GM12878 (cell line): Measurements from ENCODE around the gene TBL1XR1. TPM values are rescaled to one million over a fixed set of nuclear protein-coding genes. Genes with fewer than 3 reads are reported as not detected.

Experiments
- ATAC-seq: fragments of 200-7000 bp; cut with Tn5 transposase; 3 replicates; pipeline ENCODE4 v1.9.1; 2020; ENCODE audit warnings: mild to moderate bottlenecking, moderate library complexity
- BruUV-seq: library from RNA; stranded (reverse); fragments of 400-500 nt; replicated peaks from 2 replicates; lab custom pipeline; 2021; lab: Mats Ljungman, UMichigan
- CTCF ChIA-PET: fragments of 300-600 bp; sonication (Branson Sonifier 250); formaldehyde crosslinking; extraction: SDS; loops from one replicate; lab custom pipeline; 2021; ENCODE audit warnings: inconsistent platforms; lab: Yijun Ruan, JAX
- POLR2A ChIA-PET: fragments of 350-600 bp; formaldehyde crosslinking; extraction: SDS; loops from one replicate; lab custom pipeline; 2021; ENCODE audit warnings: inconsistent platforms; lab: Charles Lee
- RAD21 ChIA-PET: fragments of 300-600 bp; sonication (Branson Sonifier 250); formaldehyde crosslinking; loops from one replicate; lab custom pipeline; 2023; ENCODE audit warnings: antibody characterized with exemption; ENCODE audit not compliant: unreplicated experiment; lab: Charles Lee
- SMC1A ChIA-PET: fragments of 300-600 bp; sonication (Branson Sonifier 250); formaldehyde crosslinking; loops from one replicate; lab custom pipeline; 2023; ENCODE audit not compliant: unreplicated experiment, uncharacterized antibody; lab: Charles Lee
- DNase-seq: peaks from one replicate; pipeline ENCODE4 v3.0.0-alpha.2; 2011; ENCODE audit warnings: low read depth, low spot score
- FAIRE-seq: peaks from 3 replicates; lab custom pipeline; 2011; peaks lifted over from hg19 to GRCh38; lab: Jason Lieb, UNC
- H2AFZ ChIP-seq: 2 replicates; pipeline ENCODE4 v1.6.0; 2011; ENCODE audit warnings: low read depth, low read length, control low read depth; ENCODE audit not compliant: control insufficient read depth
- H3K27ac ChIP-seq: 2 replicates; pipeline ENCODE4 v1.5.1; 2011; ENCODE audit warnings: control low read depth; ENCODE audit not compliant: control insufficient read depth, insufficient read depth
- H3K27me3 ChIP-seq, 2 experiments: replicated peaks in 1 of 2; 2 replicates each; pipeline versions ENCODE4 v1.6.0 to v1.6.1; 2011; ENCODE audit warnings: low read length in 1 of 2; ENCODE audit not compliant: control insufficient read depth in 2 of 2, insufficient read depth in 2 of 2
- H3K36me3 ChIP-seq, 2 experiments: 2 replicates each; pipeline ENCODE4 v1.5.1; 2011; ENCODE audit warnings: low read length in 1 of 2; ENCODE audit not compliant: control insufficient read depth in 2 of 2, insufficient read depth in 2 of 2
- H3K4me1 ChIP-seq: 2 replicates; pipeline ENCODE4 v1.6.1; 2011; ENCODE audit warnings: mild to moderate bottlenecking, low read length, moderate library complexity, mixed read lengths; ENCODE audit not compliant: control insufficient read depth, insufficient read depth
- H3K4me2 ChIP-seq: 2 replicates; pipeline ENCODE4 v1.6.0; 2011; ENCODE audit warnings: control low read depth; ENCODE audit not compliant: control insufficient read depth, insufficient read depth
- H3K4me3 ChIP-seq: fragments of 200-600 bp; sonication (generic); 2 replicates; pipeline ENCODE4 v1.5.1; 2016
- H3K79me2 ChIP-seq: 2 replicates; pipeline ENCODE4 v1.6.0; 2011; ENCODE audit warnings: low read length; ENCODE audit not compliant: control insufficient read depth, insufficient read depth
- H3K9ac ChIP-seq: 2 replicates; pipeline ENCODE4 v1.8.0; 2011; ENCODE audit warnings: low read length, control low read depth, mixed read lengths; ENCODE audit not compliant: control insufficient read depth, insufficient read depth
- H3K9me3 ChIP-seq: replicated peaks from 3 replicates; pipeline ENCODE4 v1.5.1; 2011; ENCODE audit warnings: mild to moderate bottlenecking, low read length; ENCODE audit not compliant: control insufficient read depth, insufficient read depth
- H4K20me1 ChIP-seq: 2 replicates; pipeline ENCODE4 v1.6.0; 2011; ENCODE audit not compliant: control insufficient read depth, insufficient read depth
- HCFC1 ChIP-seq: fragments of 150-350 bp; IDR thresholded peaks from 2 replicates; pipeline ENCODE4 v1.6.1; 2014; ENCODE audit warnings: low read length
- HDAC2 ChIP-seq: fragments of 200-600 bp; sonication (generic); IDR thresholded peaks from 2 replicates; pipeline ENCODE4 v1.6.1; 2017
- KAT2A ChIP-seq: conservative IDR thresholded peaks from 2 replicates; pipeline ENCODE4 v1.6.1; 2011; ENCODE audit warnings: low read depth, low read length; ENCODE audit not compliant: control insufficient read depth
- MYB ChIP-seq: fragments of 150-350 bp; IDR thresholded peaks from 2 replicates; pipeline ENCODE4 v1.6.1; 2014; ENCODE audit warnings: mild to moderate bottlenecking, low read depth, low read length, borderline replicate concordance
- NBN ChIP-seq: fragments of 450-650 bp; IDR thresholded peaks from 2 replicates; pipeline ENCODE4 v1.6.1; 2016
- POLR2AphosphoS5 ChIP-seq: IDR thresholded peaks from 2 replicates; pipeline ENCODE4 v1.6.1; 2011; ENCODE audit warnings: mild to moderate bottlenecking, low read length, inconsistent platforms
- SUZ12 ChIP-seq: fragments of 200-600 bp; sonication (generic); IDR thresholded peaks from one replicate; pipeline ENCODE4 v1.6.1; 2018; ENCODE audit warnings: antibody characterized with exemption, mild to moderate bottlenecking; ENCODE audit not compliant: unreplicated experiment
- USF1 ChIP-seq: IDR thresholded peaks from 2 replicates; pipeline ENCODE4 v1.6.1; 2011; ENCODE audit warnings: borderline replicate concordance, low read depth, mild to moderate bottlenecking, moderate library complexity, mixed read lengths, low read length; ENCODE audit not compliant: insufficient read depth; ENCODE audit errors: extremely low read length
- WGBS: methylation state at CpG from one replicate; pipeline ENCODE4 v1.1.6; 2016; ENCODE audit warnings: low lambda C conversion rate; ENCODE audit not compliant: insufficient replicate concordance, insufficient coverage; ENCODE audit errors: missing lambda C conversion rate; 5-methylcytosine and 5-hydroxymethylcytosine counted together
- in situ Hi-C: fragments of 300-500 bp; cut with MboI; formaldehyde crosslinking; loops from 9 replicates; pipeline ENCODE4 v1.14.3; 2018; ENCODE audit warnings: mixed read lengths
- intact Hi-C: fragments of 100-400 bp; cut with micrococcal nuclease; formaldehyde crosslinking; loops from one replicate; pipeline ENCODE4 v1.14.2; 2022; ENCODE audit not compliant: unreplicated experiment
- polyA plus RNA-seq, 11 experiments: library from polyadenylated mRNA; depleted of rRNA in 4 of 11; unstranded in 6 of 11; stranded (reverse) in 5 of 11; fragments of >200 nt; fragmentation: Nextera tagmentation in 4 of 11; fragmentation: Illumina TruSeq in 1 of 11; extraction: Ambion mirVana in 4 of 11; extraction: Trizol in 1 of 11; gene quantifications; 1 replicate in 1 of 11; 2 replicates in 10 of 11; pipeline versions ENCODE4 v1.2.1 to v1.2.3, GENCODE V29; 2011 to 2016; ENCODE audit warnings: inconsistent platforms in 2 of 11, missing spikeins in 2 of 11, low read depth in 1 of 11
- total RNA-seq, 4 experiments: library from RNA; depleted of rRNA in 3 of 4; stranded (reverse); fragments of >200 nt in 3 of 4; fragmentation: Illumina TruSeq in 1 of 4; extraction: Trizol in 1 of 4; gene quantifications; 2 replicates each; pipeline versions ENCODE4 v1.2.1 to v1.2.3, GENCODE V29; 2013 to 2021

Gene TBL1XR1
- total and polyA plus RNA-seq, 10 of the 15 experiments (the other 5 are each of a cell fraction or from before 2014, with no cell fraction given): 13.0 to 115 (median 60.4) TPM

DNA sequence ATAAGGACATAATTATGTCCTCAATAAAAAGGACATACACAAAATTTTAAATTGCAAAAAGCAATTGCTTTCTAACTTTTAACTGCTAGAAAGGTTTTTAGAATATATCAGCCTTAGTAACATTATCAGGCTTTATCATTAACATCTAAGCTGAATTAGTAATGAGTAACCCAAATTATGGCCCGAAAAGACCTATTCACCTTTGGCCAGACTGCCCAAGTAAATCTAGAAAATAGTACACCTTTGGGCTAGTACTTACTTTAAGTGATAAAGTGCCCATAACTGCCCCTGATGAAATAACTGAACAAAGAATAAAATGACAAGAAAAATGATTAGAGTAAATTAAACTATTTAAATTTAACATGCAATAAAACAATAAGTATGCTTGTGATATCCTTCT lies 117.2 kb downstream of the TBL1XR1 start:
- 95% methylated on average over 1 of the region's 1 CpG for WGBS
- no peak for FAIRE-seq
- H3K36me3 ChIP-seq: peaks cover 0 to 11% of the 10 kb centered on the region in 2 experiments; a peak in 3 of 4 replicates
- in situ Hi-C loops: no loop called here
- ChIA-PET SMC1A (interaction anchor here (2.7 kb wide), 1 partner anchor 22 kb away, joined by 11 read pairs; no protein-coding TSS in a partner anchor), RAD21 (interaction anchor here (1.0 kb wide), 1 partner anchor 12 kb away, joined by 3 read pairs; no protein-coding TSS in a partner anchor), POLR2A (interaction anchor here (0.6 to 1.1 kb wide), 2 partner anchors 115 to 332 kb away, joined by 3 to 4 read pairs; no protein-coding TSS in a partner anchor), CTCF (no interaction called here)
- H2AFZ ChIP-seq: no peak overlapping the region
- DNase-seq: no peak
- no peak overlapping the region for H3K9ac ChIP-seq
- H3K9me3 ChIP-seq: no peaks in the 10 kb centered on the region; the same call in 2 of the 3 replicates
- no peaks in the 10 kb centered on the region for H3K4me1 ChIP-seq
- no peak overlapping the region for H3K4me2 ChIP-seq
- BruUV-seq: no TSS peak
- ATAC-seq: no peak
- no peak overlapping the region for H3K27ac ChIP-seq
- peaks cover 25% of the 10 kb centered on the region for H3K79me2 ChIP-seq
- no peaks in the 10 kb centered on the region for H3K27me3 ChIP-seq
- H3K4me3 ChIP-seq: no peak overlapping the region
- no peaks in the 10 kb centered on the region for H4K20me1 ChIP-seq
- intact Hi-C loops: no loop called here
- TF ChIP-seq NBN (no peak), MYB (no peak), HCFC1 (no peak), HDAC2 (no peak)

- 100% methylated on average over 1 of the region's 1 CpG for WGBS
- ATAC-seq: no peak
- Histone ChIP-seq H3K36me3 (peaks cover 2 to 11% of the 10 kb centered on the region in 2 experiments; a peak in 3 of 4 replicates), H3K4me1 (no peaks in the 10 kb centered on the region), H3K79me2 (peaks cover 22% of the 10 kb centered on the region), H3K9me3 (no peaks in the 10 kb centered on the region; the same call in 2 of the 3 replicates), H3K27me3 (no peaks in the 10 kb centered on the region), H3K9ac (no peak overlapping the region), H3K4me3 (no peak overlapping the region), H4K20me1 (no peaks in the 10 kb centered on the region), H2AFZ (no peak overlapping the region), H3K27ac (no peak overlapping the region), H3K4me2 (no peak overlapping the region)
- no peak for DNase-seq
- TF ChIP-seq KAT2A: no peak
- no peak for TF ChIP-seq SUZ12
- no peak for TF ChIP-seq POLR2AphosphoS5
- no peak for TF ChIP-seq USF1
- POLR2A ChIA-PET: interaction anchor here (0.6 to 1.1 kb wide), 2 partner anchors 115 to 332 kb away, joined by 3 to 4 read pairs; no protein-coding TSS in a partner anchor
- no TSS peak for BruUV-seq
- SMC1A ChIA-PET: interaction anchor here (2.7 kb wide), 1 partner anchor 21 kb away, joined by 11 read pairs; no protein-coding TSS in a partner anchor
- no peak for FAIRE-seq
- in situ Hi-C loops (no loop called here), intact Hi-C loops (no loop called here)
- RAD21 ChIA-PET: no interaction called here
- CTCF ChIA-PET: no interaction called here
Measured at GRCh38 chr3:177079684-177080083, 117.6 kb downstream of the TBL1XR1 start.
